NCI-H510A (cell line): ENCODE data around the gene ANKMY1.
"Not testable (repeated sequence)": the region's sequence is repeated elsewhere in the genome, so short reads cannot be mapped to it uniquely, and the experiment has no call there.

Experiments
- DNase-seq: peaks from one replicate; lab custom pipeline; 2025; lab: John Stamatoyannopoulos, UW

Gene ANKMY1

DNA sequence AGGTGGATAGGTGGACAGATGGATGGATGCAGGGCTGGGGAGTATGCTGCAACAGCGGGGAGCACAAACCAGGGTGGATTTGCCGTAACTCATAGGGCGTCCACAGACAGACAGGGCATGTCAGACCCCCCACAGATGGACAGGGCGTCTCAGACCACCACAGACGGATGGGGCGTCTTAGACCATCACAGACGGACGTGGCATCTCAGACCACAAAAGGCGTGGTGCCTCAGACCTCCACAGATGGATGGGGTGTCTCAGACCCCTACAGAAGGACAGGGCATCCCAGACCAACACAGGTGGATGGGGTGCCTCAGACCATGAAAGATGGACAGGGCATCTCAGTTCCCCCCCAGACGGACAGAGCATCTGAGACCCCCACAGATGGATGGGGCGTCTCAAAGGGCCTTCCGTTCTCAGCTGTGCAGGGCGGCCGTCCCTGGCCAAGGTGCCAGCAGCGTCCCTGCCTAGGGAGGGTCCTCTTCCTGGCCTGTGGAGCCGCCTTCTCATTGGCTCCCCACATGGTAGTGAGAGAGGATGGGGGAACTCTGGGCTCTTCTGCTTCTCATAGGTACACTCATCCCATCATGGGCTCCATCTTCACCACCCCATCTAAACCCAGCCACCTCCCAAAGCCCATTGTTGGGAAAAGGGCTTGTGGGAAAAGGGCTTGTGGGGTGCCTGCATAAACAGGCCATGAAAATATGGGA, 2.1 kb downstream of the ANKMY1 start:
- DNase-seq: no peak

DNA sequence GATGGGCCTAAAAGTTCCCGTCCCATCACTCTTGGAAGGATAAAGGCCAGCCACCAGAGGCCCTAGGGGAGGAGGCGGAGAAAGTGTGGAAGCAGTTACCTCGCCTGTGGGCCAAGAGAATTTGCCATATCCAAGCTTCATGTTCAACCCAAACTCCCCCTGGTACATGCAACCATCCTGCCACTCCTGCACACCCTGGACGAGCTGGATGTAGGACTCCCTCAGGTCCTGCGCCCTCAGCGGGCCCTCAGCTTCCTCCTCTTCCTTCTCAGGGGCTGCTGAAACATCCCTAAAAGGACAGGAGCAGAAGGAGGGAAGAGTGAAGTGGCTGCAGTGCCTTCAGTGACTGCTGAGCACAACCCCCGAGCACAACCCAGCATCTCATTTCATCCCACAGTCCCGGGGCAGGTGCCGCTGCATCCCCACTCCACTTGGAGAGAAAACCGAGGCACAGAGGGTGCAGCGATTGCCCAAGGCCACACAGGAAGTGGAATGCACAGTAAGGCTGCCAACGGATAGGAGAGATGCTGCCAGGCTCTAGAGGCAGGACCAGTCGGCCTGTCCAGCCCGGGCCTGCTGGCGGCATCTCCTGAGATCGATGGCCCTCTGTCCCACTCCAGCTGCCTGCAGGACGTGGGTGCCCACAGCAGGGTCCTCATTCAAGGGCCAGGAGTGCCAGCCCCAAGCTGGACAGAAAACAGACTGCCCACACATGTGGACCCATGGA, 2.9 kb downstream of the ANKMY1 start:
- no peak for DNase-seq

DNA sequence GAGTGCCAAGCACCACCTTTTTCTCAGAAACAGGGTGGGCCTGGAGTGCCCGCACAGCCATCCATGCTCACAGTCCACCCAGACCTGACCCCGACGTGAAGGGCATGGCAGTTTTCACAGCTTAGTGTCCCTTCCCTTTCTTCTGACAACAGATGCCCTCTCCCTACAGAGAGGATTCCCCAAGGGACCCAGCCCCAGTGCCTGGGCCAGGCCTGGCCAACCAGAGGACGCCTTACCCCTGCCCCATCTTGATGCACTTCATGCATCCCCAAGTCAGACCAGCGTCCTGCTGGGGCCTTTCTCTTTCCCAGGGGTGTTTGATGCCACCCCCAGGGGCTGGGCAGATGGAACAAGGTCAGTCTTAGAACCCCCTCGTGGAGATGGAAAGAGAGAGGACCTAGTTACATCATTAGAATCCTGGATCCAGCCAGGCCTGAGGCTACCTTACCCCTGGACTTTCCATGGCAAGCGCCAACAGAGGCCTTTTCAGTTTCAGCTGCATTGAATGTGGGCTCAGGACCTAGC, 3.8 kb downstream of the ANKMY1 start:
- DNase-seq: no peak

DNA sequence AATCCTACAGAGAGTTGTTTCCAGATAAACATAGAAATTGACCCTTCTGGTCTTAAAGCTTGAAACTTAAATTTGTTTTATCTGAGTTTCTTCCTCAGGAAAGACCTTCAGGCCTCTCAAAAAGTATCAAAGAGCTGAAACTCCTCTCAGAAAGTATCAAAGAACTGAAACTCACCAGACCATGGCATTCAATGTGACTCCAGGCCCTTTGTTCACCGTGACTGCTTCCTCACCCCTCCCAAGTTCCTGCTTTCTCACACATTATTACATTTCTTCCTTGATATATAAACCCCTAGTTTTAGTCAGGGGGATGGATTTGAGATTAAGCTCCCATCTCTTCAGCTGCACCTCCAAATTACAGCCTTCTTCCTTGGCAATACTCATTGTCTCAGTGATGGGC, 6.0 kb downstream of the ANKMY1 start:
- DNase-seq: no peak

DNA sequence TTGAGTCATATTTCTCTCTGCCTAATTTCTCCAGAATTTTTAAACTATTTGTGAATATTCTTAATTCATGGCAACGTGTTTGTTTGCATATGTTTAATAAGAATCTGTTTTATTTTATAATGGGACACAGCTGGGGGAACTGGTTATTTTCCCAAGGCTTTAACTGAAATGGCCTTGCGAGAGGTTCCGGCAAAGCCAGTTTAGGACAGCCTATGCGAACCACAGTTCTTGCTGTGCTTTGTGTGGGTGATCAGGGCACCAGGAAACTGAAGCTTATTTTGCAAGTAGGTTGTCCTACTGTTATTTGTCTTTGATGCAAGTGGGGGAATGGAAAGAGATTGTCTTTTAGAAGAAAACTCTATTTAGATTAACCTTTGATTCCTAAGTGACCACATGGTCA, 6.5 kb downstream of the ANKMY1 start:
- DNase-seq: no peak

DNA sequence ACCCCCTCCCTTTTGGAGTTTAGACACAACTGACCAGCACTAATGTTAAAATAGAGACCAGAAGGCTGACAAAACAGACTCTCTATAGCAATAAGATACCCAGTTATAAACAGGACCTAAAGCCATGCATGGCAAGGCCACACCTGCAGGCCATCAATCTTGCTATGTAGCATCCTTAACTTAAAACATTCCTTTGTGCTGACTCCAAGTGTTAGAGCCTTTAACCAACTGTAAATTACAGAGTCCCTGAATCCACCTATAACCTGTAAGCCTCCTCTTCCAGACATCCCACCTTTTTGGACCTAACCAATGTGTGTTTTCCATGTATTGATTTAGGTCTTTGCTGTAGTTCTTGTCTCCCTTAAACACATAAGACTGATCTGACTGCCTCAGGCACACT, 17.9 kb downstream of the ANKMY1 start:
- no peak for DNase-seq

DNA sequence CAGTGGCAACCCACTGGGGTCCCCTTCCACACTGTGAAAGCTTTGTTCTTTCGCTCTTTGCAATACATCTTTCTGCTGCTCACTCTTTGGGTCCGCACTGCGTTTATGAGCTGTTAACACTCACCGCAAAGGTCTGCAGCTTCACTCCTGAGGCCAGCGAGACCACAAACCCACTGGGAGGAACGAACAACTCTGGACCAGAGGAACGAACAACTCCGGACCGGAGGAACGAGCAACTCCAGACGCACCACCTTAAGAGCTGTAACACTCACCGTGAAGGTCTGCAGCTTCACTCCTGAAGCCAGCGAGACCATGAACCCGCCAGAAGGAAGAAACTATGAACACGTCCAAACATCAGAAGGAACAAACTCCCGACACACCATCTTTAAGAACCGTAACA, 18.7 kb downstream of the ANKMY1 start:
- DNase-seq: not testable (repeated sequence)

DNA sequence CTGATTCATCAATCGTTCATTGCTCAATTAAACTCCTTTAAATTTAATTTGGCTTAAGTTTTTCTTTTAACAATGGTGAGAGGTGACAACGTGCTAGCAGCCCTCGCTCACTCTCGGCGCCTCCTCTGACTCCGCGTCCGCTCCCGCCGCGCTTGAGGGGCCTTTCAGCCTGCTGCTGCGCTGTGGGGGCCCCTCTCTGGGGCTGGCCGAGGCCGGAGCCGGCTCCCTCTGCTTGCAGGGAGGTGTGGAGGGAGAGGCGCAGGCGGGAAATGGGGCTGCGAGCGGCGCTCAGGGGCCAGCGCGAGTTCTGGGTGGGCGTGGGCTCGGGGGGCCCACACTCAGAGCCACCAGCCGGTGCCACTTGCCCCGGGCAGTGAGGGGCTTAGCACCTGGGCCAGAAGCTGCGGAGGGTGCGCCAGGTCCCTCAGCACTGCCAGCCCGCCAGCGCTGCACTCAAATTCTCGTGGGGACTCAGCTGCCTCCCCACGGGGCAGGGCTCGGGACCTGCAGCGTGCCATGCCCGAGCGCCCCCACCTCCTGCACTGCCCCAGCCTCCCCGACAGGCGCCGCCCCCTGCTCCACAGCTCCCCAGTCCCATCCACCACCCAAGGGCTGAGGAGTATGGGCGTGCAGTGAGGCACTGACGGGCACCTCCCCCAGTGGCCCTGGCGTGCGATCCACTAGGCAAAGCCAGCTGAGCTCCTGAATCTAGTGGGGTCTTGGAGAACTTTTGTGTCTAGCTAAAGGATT, 19.6 kb downstream of the ANKMY1 start:
- no peak for DNase-seq

DNA sequence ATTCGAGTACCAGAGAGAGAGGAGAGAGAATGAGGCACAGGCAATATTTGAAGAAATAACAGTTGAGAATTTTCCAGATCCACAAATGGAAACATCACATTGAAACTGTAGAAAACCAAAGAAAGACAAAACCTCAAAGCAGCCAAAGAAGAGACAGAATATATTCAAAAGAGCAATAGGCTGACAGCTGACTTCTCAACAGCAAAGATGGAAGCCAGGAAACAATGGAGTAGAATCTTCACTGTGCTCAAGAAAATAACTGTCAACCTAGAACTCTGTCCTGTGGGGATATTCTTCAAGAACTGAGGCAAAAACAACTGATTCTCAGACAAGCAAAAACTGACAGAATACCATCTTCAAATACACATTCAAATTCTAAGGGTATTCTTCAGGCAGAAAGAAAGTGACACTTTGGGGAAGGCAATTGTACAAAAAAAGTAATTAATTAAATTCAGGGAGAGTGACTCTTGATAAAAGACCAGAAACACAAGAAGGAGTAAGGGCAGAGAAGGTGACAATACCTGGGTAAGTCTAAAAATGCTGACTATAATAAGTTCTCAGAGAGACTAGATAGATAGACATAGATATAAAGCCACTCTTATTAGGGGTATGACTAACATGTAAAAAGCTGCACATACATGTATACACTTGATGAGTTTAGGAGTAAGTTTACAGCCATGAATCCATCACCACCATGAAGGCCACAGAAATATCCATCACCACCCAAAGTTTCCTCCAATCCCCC, 25.6 kb downstream of the ANKMY1 start:
- no peak for DNase-seq

DNA sequence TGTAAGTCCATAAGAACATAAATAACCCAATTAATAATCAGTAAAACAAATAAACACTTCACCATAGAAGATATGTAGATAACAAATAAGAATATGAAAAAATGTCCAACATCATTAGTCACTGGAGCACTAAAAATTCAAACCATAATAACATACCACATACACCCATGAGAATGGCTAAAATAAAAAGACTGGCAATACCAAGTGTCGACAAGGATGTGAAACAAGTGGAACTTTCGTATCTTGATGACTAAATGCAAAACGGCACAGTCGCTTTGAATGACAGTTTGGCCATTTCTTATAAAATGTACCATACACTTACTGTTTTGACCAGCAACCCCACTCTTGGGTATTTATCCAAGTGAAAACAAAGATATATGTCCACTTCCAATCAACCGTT, 26.8 kb downstream of the ANKMY1 start:
- DNase-seq: no peak

DNA sequence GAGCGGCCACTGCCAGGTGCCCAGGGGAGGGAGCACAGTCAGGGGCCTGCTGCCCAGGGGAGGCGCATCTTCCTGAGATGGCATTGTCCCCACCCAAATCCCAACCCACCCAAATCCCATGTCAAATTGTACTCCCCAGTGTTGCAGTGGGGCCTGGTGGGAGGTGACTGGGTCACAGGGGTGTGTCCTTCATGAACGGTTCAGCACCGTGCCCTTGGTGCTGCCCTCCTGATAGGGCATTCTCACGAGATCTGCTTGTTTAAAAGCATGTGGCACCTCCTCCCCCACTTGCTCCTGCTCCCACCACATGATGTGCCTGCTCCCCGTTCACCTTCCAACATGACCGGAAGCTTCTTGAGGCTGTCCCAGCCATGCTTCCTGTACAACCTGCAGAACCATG, 27.6 kb downstream of the ANKMY1 start:
- DNase-seq: no peak

DNA sequence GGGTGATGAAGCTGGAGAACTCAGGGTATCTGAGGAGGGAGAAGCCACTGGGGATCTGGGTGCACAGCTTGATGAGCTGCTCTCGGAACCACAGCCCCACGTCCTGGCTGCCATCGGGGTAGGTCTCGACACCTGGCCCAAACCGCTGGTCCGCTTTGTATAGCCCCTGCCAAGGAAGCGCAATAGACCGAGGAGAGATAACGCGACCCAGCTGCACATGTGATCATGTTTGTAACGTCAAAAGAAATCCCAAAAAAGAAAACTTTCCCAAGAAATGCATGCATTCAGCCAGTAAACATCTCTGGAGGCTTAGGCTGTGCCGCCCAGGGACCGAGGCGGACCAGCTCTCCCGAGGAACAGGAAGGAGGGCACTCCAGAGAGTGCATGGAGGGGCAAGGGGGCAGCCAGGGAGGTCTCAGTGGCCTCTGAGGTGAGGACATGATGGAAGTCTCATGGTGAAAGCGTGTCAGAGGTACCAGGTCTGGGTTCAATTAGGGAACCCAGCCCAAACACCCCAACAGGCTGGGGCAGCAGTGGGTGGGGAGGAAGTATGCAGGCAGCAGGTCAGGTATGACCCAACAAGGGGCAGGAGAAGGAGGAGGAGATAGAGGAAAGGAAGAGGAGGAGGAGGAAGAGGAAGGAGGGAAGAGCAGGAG, 28.3 kb downstream of the ANKMY1 start:
- DNase-seq: no peak

DNA sequence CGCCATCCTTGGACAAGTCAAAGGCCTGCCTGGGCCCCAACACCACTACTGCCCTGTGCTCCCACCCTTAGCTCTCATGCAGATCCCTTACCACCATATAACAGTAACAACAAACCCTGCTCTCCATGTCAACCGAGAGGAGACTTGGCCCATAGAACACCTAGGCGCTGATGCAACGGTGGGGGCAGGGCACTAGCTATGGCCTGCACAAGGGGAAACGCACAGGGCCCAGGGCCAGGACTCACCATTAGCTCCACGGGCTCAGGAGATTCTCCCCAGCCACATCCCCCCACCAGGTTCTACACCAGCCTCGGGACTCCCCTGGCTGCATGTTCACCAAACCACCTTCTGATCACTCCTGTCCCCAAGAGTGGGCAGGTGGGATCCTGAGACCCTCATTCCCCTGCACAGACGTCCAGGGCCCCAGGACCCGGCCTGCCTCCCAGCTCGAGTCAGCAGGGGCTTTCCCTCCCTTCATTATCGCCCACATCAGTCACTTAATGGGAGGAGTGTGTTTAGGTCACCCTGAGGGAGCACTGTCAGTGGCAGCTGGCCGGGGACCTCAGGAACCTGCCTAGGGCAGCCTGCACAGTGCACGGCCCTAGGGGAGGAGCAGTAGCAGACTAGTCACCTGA, 29.3 kb downstream of the ANKMY1 start:
- no peak for DNase-seq

DNA sequence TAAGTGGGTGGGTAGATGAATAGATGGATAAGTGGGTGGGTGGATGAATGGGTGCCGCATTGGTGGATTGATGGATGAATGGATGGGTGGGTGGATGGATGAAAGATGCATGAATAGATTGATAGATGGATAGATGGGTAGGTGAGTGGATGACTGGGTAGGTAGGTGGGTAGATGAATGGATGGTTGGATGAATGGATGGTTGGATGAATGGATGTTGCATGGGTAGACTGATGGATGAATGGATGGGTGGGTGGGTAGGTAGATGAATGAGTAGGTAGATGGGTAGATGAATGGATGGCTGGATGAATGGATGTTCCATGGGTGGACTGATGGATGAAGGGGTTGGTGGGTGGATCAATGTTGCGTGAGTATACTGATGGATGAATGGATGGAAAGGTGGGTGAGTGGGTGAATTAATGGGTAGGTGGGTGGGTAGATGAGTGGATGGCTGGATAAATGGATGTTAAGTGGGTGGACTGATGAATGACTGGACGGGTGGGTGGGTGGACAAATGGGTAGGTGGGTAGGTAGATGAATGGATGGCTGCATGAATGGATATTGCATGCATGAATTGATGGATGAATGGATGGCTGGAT, 30.5 kb downstream of the ANKMY1 start:
- no peak for DNase-seq

DNA sequence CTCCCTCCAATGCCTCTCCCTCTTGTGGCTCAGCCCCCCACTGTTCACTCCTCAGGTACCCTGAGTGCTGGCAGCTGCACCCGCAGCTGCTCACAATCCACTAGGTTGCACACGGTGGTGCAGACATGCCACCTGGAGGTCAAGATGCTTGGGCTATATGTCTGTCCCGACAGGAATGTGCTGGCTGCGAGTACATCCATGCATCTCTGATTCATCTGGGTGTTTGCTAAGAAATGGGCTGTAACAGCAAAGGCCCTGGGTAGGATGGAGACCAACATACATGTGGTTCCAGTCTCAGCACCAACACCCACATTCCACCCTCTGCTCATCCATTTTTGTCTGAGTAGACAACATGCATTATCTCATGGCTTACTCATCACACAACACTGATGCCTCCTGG, 31.3 kb downstream of the ANKMY1 start:
- no peak for DNase-seq

DNA sequence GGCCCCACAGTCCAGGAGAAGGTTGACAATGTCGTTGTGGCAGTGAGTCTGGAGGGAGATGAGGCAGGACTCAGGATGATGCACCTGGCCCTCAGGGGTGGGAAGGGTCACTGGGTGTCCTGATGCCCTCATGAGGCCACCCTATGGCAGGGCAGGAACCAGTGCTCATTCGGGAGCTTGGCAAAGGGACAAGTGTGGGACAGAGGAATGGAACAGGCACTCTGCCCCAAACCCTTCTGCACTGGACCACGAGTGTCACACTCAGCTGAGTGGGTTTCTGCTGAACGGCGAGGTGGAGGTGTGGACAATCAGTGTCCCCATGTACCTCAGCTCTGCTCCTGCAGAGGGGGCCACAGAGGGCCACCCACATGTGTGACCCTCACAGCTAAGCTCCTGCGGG, 32.0 kb downstream of the ANKMY1 start:
- DNase-seq: no peak

DNA sequence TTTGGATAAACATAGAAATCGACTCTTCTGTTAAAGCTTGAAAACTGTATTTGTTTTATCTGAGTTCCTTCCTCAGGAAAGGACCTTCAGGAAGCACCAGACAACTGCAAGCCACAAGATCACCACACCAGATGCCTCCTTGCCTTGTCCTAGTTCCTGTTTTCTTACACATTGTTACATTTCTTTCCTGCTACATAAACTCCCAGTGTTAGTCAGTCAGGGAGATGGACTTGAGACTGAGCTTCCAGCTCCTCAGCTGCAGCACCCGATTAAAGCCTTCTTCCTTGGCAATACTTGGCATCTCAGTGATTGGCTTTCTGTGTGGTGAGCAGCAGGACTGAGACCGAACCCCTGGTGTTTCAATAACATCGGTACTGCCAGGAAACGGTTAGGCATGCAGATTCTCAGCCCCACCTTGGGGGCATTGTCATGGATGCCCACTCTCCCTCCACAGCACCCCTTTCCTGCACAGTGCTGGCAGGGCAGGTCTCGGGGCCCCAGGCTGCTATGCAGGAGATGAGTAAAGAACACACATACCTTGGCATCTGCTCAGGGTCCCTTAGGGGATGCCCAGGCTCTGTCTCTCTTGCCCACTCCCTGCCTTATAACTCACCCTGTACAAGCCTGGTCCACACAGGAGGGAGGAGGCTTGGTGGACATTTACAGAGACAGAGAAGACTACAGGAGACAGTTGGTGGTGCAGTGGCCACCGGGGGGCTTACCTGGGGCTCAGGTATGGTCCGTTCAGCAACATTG, 32.6 kb downstream of the ANKMY1 start:
- no peak for DNase-seq

DNA sequence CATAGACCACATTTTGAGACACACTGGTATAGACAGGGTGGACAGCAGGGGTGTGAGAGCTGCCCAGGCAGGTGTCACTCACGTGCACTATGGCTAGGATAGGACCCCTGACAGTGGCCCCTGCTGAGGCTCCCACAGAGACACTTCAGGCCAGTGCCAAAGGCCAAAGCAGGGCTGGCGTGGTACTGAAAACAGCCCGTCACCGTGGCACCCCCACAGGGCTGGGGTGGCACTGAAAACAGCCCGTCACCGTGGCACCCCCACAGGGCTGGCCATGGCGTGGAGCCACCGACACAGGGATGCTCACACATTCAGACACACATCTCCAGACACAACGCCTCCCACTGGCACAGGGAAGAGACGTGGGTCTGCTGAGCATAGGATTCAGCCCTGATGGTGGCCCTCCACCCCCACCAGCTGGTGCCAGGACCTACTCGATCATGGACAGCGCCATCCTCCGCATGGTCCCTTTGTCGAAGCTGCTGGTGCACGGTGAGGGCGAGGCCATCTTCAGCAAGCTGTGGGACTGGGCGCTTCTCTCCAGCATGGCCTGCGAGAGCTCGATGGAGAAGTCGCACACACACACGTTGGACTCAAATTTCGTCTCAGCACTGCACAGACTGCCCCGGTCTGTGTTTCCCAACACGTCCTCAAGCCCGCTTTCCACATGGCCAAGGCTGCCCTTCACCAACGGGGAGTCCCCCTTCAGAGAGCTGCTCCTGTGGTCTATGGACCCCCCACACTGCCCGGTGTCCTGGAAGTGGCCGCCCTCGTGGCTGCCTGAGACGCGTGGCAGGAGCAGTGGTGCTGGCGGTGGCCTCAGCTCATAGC, 34.1 kb downstream of the ANKMY1 start:
- DNase-seq: no peak

DNA sequence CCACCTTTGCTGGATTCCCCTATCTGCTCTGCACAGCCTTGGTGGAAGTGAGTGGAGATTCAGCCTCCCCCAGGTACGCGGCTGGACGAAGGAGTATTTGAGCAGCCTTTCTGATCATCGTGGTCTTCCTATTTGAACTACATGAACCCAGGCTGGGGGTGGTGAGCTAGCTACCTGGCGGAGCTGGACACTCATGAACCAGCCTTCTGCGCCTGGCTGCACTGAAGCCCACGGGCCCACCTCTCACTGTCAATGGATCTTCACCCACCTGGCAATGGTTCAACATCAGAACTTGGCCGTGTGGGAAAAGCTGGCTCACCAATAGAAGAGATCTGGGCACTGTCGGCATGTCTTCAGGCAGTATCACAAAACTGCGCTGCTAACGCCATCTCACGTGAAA, 35.4 kb downstream of the ANKMY1 start:
- DNase-seq: no peak
